ENCODE measurements around the gene ANKRD24. TPM values are rescaled to one million over a fixed set of nuclear protein-coding genes. Genes with fewer than 3 reads are reported as not detected.
A peak's percentile ranks its signal among the peaks of the same experiment; 100 is the strongest.

Gene ANKRD24
- total and polyA plus RNA-seq, 2 of the 13 experiments (the other 11 are each of a cell fraction or from before 2014, with no cell fraction given): 0.13 to 0.24 TPM

DNA sequence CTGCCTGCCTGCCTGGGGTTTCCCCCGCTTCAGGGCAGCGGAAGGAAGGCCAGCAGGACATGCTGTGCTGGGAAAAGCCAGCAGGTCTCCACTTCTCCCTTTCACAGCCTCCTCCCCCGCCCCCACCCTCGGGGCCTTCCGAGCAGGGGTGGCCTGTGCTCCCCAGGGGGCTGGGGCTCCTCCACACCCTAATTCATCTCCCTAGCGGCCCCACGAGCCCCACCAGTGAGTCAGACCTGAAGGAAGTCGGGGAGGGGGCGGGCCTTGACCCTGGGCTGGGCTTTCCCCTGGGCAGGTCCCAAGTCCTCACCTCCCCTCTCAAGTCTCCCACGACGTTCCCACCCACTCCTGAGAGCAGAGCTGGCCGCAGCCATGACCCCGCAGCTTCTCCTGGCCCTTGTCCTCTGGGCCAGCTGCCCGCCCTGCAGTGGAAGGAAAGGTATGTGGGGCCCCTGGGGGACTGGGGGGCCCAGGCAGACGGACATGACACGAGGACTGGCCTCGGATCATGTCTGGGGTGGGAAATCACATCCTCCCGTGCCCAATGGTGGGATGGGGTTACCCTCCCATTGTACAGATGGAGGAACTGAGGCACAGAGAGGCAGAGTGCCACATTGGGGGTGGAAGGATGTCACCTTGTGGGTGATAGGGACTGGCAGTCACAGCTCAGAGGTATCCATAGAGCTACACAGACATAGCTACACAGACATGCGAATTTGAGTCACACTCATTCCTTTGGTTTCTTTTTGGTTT, 46.9 kb downstream of the ANKRD24 start, which contains the start of gene EBI3 (continued):
- TF ChIP-seq, protein P1, sequence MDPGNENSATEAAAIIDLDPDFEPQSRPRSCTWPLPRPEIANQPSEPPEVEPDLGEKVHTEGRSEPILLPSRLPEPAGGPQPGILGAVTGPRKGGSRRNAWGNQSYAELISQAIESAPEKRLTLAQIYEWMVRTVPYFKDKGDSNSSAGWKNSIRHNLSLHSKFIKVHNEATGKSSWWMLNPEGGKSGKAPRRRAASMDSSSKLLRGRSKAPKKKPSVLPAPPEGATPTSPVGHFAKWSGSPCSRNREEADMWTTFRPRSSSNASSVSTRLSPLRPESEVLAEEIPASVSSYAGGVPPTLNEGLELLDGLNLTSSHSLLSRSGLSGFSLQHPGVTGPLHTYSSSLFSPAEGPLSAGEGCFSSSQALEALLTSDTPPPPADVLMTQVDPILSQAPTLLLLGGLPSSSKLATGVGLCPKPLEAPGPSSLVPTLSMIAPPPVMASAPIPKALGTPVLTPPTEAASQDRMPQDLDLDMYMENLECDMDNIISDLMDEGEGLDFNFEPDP (CRISPR knock-in tag; conservative IDR thresholded peaks at IDR 0.05): no peak
- TF ChIP-seq LCORL (IDR thresholded peaks at IDR 0.05) (no peak), LCORL (CRISPR knock-in tag; IDR thresholded peaks at IDR 0.05) (peak; percentile 67; the same call in 1 of the 2 replicates), NR2F6 (IDR thresholded peaks at IDR 0.05) (peak; percentile 53), NR2F6 (CRISPR knock-in tag; IDR thresholded peaks at IDR 0.05) (peak; percentile 31; the same call in 1 of the 2 replicates), RXRB (CRISPR knock-in tag; IDR thresholded peaks at IDR 0.05; ENCODE audit: borderline replicate concordance) (peak; percentile 55; the same call in 1 of the 2 replicates), KAT7 (CRISPR knock-in tag; IDR thresholded peaks at IDR 0.05; ENCODE audit: borderline replicate concordance) (no peak), NONO (IDR thresholded peaks at IDR 0.05) (no peak), NONO (CRISPR knock-in tag; conservative IDR thresholded peaks at IDR 0.05) (no peak), SIN3B (IDR thresholded peaks at IDR 0.05; ENCODE audit: low read length) (no peak), ZMYM2 (CRISPR knock-in tag; IDR thresholded peaks at IDR 0.05) (peak; percentile 42; the same call in 1 of the 2 replicates), ZNF501 (CRISPR knock-in tag; IDR thresholded peaks at IDR 0.05) (peak; percentile 56; the same call in 1 of the 2 replicates), TARDBP (CRISPR knock-in tag; IDR thresholded peaks at IDR 0.05) (peak; percentile 11; the same call in 1 of the 2 replicates)
- TF ChIP-seq, protein P2, sequence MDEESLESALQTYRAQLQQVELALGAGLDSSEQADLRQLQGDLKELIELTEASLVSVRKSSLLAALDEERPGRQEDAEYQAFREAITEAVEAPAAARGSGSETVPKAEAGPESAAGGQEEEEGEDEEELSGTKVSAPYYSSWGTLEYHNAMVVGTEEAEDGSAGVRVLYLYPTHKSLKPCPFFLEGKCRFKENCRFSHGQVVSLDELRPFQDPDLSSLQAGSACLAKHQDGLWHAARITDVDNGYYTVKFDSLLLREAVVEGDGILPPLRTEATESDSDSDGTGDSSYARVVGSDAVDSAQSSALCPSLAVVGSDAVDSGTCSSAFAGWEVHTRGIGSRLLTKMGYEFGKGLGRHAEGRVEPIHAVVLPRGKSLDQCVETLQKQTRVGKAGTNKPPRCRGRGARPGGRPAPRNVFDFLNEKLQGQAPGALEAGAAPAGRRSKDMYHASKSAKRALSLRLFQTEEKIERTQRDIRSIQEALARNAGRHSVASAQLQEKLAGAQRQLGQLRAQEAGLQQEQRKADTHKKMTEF (CRISPR knock-in tag; IDR thresholded peaks at IDR 0.05): peak; percentile 42; the same call in 1 of the 2 replicates
- TF ChIP-seq, protein P3, sequence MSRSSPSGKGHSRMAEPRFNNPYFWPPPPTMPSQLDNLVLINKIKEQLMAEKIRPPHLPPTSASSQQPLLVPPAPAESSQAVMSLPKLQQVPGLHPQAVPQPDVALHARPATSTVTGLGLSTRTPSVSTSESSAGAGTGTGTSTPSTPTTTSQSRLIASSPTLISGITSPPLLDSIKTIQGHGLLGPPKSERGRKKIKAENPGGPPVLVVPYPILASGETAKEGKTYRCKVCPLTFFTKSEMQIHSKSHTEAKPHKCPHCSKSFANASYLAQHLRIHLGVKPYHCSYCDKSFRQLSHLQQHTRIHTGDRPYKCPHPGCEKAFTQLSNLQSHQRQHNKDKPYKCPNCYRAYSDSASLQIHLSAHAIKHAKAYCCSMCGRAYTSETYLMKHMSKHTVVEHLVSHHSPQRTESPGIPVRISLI (CRISPR knock-in tag; IDR thresholded peaks at IDR 0.05; ENCODE audit: borderline replicate concordance): no peak
- TF ChIP-seq, protein P4, sequence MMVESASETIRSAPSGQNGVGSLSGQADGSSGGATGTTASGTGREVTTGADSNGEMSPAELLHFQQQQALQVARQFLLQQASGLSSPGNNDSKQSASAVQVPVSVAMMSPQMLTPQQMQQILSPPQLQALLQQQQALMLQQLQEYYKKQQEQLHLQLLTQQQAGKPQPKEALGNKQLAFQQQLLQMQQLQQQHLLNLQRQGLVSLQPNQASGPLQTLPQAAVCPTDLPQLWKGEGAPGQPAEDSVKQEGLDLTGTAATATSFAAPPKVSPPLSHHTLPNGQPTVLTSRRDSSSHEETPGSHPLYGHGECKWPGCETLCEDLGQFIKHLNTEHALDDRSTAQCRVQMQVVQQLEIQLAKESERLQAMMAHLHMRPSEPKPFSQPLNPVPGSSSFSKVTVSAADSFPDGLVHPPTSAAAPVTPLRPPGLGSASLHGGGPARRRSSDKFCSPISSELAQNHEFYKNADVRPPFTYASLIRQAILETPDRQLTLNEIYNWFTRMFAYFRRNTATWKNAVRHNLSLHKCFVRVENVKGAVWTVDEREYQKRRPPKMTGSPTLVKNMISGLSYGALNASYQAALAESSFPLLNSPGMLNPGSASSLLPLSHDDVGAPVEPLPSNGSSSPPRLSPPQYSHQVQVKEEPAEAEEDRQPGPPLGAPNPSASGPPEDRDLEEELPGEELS (CRISPR knock-in tag; IDR thresholded peaks at IDR 0.05): 0 out of 2 replicates have a peak, but pooled peaks have one; percentile 16
- TF ChIP-seq, protein P5, sequence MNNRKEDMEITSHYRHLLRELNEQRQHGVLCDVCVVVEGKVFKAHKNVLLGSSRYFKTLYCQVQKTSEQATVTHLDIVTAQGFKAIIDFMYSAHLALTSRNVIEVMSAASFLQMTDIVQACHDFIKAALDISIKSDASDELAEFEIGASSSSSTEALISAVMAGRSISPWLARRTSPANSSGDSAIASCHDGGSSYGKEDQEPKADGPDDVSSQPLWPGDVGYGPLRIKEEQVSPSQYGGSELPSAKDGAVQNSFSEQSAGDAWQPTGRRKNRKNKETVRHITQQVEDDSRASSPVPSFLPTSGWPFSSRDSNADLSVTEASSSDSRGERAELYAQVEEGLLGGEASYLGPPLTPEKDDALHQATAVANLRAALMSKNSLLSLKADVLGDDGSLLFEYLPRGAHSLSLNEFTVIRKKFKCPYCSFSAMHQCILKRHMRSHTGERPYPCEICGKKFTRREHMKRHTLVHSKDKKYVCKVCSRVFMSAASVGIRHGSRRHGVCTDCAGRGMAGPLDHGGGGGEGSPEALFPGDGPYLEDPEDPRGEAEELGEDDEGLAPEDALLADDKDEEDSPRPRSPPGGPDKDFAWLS (CRISPR knock-in tag; IDR thresholded peaks at IDR 0.05; ENCODE audit: borderline replicate concordance): no peak
- TF ChIP-seq, protein P6, sequence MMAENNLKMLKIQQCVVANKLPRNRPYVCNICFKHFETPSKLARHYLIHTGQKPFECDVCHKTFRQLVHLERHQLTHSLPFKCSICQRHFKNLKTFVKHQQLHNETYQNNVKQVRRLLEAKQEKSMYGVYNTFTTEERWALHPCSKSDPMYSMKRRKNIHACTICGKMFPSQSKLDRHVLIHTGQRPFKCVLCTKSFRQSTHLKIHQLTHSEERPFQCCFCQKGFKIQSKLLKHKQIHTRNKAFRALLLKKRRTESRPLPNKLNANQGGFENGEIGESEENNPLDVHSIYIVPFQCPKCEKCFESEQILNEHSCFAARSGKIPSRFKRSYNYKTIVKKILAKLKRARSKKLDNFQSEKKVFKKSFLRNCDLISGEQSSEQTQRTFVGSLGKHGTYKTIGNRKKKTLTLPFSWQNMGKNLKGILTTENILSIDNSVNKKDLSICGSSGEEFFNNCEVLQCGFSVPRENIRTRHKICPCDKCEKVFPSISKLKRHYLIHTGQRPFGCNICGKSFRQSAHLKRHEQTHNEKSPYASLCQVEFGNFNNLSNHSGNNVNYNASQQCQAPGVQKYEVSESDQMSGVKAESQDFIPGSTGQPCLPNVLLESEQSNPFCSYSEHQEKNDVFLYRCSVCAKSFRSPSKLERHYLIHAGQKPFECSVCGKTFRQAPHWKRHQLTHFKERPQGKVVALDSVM (CRISPR knock-in tag; IDR thresholded peaks at IDR 0.05): 0 out of 2 replicates have a peak, but pooled peaks have one; percentile 34
